HL-60/S4 treated with phorbol 12-myristate 13-acetate at 8.2 ng/mL for 4 days and 3 days (cell line): Measurements from ENCODE around the gene SP5.
"Not testable (repeated sequence)": the region's sequence is repeated elsewhere in the genome, so short reads cannot be mapped to it uniquely, and the experiment has no call there.

ENCODE experiments used
- in situ Hi-C: fragments of 300-500 bp; cut with MboI; formaldehyde crosslinking; loops from 2 replicates; pipeline ENCODE4 v1.15.0; 2022; ENCODE audit warnings: low sequenced_read_pairs

The SP5 gene

GRCh38 chr2:170737406-170737805, 22.3 kb downstream of the SP5 start:
- in situ Hi-C loops: no loop called here

- in situ Hi-C loops: no loop called here
Measured at GRCh38 chr2:170737821-170738220, 22.7 kb downstream of the SP5 start.

GRCh38 chr2:170739048-170739447, 23.9 kb downstream of the SP5 start:
- in situ Hi-C loops: no loop called here

- in situ Hi-C loops: no loop called here
Measured at GRCh38 chr2:170739507-170740046, 24.4 kb downstream of the SP5 start.

- in situ Hi-C loops: no loop called here
Measured at GRCh38 chr2:170740660-170741059, 25.5 kb downstream of the SP5 start.

GRCh38 chr2:170742000-170742399, 26.9 kb downstream of the SP5 start:
- in situ Hi-C loops: no loop called here

- in situ Hi-C loops: no loop called here
Measured at GRCh38 chr2:170742896-170743529, 27.9 kb downstream of the SP5 start.

- in situ Hi-C loops: no loop called here
Measured at GRCh38 chr2:170743530-170744239, 28.5 kb downstream of the SP5 start.

GRCh38 chr2:170744248-170745002, 29.3 kb downstream of the SP5 start:
- in situ Hi-C loops: no loop called here

- in situ Hi-C loops: no loop called here
Measured at GRCh38 chr2:170745305-170745704, 30.2 kb downstream of the SP5 start.

GRCh38 chr2:170747921-170748320, 32.8 kb downstream of the SP5 start:
- in situ Hi-C loops: no loop called here

GRCh38 chr2:170751555-170751954, 36.4 kb downstream of the SP5 start:
- in situ Hi-C loops: not testable (repeated sequence)

GRCh38 chr2:170761572-170761971, 46.4 kb downstream of the SP5 start:
- in situ Hi-C loops: no loop called here

- in situ Hi-C loops: no loop called here
Measured at GRCh38 chr2:170762760-170763159, 47.6 kb downstream of the SP5 start.

GRCh38 chr2:170763232-170763631, 48.1 kb downstream of the SP5 start:
- in situ Hi-C loops: no loop called here

GRCh38 chr2:170764880-170765261, 49.7 kb downstream of the SP5 start:
- in situ Hi-C loops: no loop called here

- in situ Hi-C loops: no loop called here
Measured at GRCh38 chr2:170766693-170767092, 51.6 kb downstream of the SP5 start.
